ENCODE measurements around the gene HDGFL3.

GRCh38 chr15:83166218-83166617 lies 41.4 kb downstream of the HDGFL3 start:
- TF ChIP-seq MYNN (tag by site-specific recombination; IDR thresholded peaks at IDR 0.05; ENCODE audit: borderline replicate concordance) (no peak), TSHZ1 (tag by site-specific recombination; IDR thresholded peaks at IDR 0.05; ENCODE audit: borderline replicate concordance) (no peak), ZNF624 (tag by site-specific recombination; IDR thresholded peaks at IDR 0.05) (no peak), ZNF510 (tag by site-specific recombination; IDR thresholded peaks at IDR 0.05; ENCODE audit: insufficient replicate concordance) (no peak), REST (tag by site-specific recombination; IDR thresholded peaks at IDR 0.05) (no peak), ZXDB (tag by site-specific recombination; IDR thresholded peaks at IDR 0.05) (no peak), ZBTB21 (tag by site-specific recombination; IDR thresholded peaks at IDR 0.05) (no peak), MZF1 (tag by site-specific recombination; IDR thresholded peaks at IDR 0.05; ENCODE audit: borderline replicate concordance) (no peak), CTCF (tag by site-specific recombination; IDR thresholded peaks at IDR 0.05) (no peak), ZSCAN5A (tag by site-specific recombination; IDR thresholded peaks at IDR 0.05) (no peak), ZSCAN30 (tag by site-specific recombination; IDR thresholded peaks at IDR 0.05) (no peak), YY1 (tag by site-specific recombination; IDR thresholded peaks at IDR 0.05) (no peak), ZBTB1 (tag by site-specific recombination; IDR thresholded peaks at IDR 0.05) (no peak), ZNF670 (tag by site-specific recombination; IDR thresholded peaks at IDR 0.05; ENCODE audit: low read depth) (no peak)
